VCaP (cell line): ENCODE measurements around the gene DNAJC13.
A peak's percentile ranks its signal among the peaks of the same experiment; 100 is the strongest.
"Not testable (repeated sequence)": the region's sequence is repeated elsewhere in the genome, so short reads cannot be mapped to it uniquely, and the experiment has no call there.

ENCODE experiments used
- H3K27ac ChIP-seq: fragments of 450-650 bp; 2 replicates; pipeline ENCODE4 v1.5.1; 2017
- CTCF ChIP-seq: fragments of 450-650 bp; conservative IDR thresholded peaks from 2 replicates; pipeline ENCODE4 v1.5.1; 2017; ENCODE audit warnings: mild to moderate bottlenecking, moderate library complexity

The DNAJC13 gene

DNA sequence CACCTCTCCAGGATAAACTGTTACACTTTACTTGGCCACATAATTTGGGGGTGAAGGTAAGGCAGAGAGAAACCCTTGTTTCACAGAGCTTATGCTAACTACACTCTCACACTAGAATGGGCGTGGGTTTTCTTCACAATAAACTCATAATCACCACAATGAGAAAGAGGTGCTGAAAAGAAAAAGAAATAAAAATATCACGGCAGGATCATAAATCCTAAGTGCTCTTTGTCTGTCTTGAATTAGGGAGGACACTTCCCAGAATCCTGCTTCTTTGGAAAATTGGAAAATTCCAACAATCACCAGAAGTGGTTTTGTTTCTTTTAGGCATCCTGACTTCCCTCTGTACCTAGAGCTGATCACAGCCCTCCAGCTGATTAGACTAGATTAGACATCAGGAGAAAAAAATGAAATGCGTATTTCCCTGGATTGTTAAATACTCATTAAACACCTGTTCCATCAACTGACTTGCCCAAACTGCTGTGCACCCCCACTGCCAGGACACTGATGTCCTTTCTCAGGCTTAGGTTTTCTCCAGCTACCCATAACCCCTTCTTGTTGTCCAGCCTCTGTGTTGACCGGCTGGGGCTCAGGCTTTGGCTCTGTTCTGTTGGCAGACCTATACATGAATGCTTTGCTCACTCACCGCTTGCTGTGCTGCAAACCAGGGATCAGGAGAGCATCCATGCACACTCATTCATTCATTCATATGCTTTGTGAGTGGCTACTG, 138.2 kb downstream of the DNAJC13 start:
- TF ChIP-seq CTCF, result no peak
- H3K27ac ChIP-seq, result peak overlapping the region; percentile 63

DNA sequence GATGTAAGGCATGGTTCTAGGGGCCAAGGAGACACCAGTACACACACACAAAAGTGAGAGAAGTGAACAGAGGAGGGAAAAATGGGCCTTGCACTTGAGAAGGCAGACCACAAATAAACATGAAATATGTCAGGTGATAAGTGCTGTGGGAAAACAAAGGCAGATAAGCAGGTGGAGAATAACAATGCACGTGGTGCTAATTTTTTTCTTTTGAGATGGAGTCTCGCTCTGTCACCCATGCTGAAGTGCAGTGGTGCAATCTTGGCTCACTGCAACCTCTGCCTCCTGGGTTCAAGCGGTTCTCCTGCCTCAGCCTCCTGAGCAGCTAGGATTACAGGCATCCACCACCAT, 138.7 kb downstream of the DNAJC13 start:
- H3K27ac ChIP-seq, result not testable (repeated sequence)

DNA sequence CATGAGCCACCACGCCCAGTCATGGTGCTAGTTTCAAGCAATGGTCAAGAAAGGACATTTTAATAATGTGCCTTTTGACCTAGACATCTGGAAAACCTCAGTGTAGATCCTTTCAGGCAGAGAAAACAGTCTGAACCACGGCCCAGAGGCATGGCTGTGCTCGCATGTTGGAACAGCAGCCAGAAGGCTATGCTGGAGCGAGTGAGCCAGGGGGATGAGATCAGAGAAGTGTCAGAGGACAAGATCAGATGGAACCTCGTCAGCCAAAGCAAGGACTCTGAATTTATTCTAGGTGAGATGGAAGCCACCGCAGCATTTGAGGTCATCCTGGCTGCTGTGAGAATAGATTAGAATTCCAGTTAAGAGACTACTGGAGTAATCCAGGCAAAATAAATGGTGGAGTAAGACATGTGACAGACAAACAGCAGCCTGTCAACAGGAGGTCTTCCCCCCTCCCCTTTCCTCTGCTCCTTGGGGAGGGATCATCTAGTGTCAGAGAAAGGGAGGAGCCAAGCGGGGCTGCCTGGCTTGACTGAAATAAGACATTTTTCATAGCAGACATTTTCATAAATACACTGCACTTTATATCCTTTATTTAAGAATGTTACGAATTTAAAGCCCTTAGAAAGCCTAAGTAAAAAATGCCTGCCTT, 139.3 kb downstream of the DNAJC13 start:
- no peak for TF ChIP-seq CTCF
- no peak overlapping the region for H3K27ac ChIP-seq

DNA sequence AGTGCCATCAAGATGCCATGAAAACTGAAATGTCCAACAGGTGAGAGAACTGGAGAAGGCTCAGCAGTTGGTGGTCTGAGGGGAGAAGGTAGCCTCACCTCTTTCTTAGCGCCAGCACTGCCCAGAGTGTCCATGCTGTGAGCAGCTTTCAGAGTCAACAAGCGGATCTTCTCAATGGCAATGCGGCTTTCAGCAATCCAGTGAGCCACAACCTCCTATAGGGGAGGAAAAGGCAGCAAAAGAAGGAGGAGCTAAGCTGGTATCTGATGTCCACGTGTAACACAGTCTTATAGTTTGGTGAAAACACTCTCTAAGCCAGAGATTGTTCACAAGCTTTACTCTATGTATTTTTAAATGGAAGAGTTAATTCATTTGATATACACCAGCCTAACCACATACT, 143.7 kb downstream of the DNAJC13 start:
- TF ChIP-seq CTCF, result no peak

GRCh38 chr3:132563420-132564069, 146.2 kb downstream of the DNAJC13 start:
- no peak overlapping the region for H3K27ac ChIP-seq
- TF ChIP-seq CTCF, result no peak

More for the DNA sequence above, 143.7 kb downstream of the DNAJC13 start:
- no peak overlapping the region for H3K27ac ChIP-seq

DNA sequence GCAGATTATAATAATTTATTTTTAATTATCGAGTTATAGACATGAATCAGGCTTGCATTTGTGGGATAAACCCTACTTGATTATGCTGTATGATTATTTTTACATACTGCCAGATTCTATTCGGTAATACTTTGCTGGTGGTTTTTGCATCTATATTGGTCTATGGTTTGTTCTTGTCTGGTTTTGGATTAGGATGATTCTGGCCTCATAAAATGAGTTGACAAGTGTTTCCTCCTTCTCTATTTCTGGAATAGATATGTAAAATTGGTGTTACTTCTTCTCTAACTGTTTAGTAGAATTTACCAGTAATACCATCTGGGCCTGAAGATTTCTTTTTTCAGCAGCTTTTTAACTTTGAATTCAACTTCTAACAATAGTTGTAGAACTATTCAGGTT, 146.8 kb downstream of the DNAJC13 start:
- no peak overlapping the region for H3K27ac ChIP-seq
- TF ChIP-seq CTCF, result no peak

DNA sequence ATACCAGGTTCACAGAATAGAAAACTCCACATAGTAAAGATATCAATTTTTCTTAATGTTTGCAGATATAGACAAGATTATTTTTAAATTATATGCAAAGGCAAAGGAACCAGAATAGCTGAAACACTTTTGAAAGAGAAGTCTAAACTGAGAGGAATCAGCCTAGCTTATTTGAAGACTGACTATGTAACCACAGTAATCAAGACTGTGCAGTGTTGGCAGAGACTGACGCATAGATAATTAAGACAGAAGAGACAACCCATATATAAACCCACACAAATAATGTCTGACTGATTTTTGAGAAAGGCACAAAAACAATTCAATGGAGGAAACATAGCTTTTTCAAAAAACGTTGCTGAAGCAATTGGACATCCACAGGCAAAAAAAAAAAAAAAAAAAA, 151.1 kb downstream of the DNAJC13 start:
- TF ChIP-seq CTCF, result no peak
- H3K27ac ChIP-seq, result no peak overlapping the region

DNA sequence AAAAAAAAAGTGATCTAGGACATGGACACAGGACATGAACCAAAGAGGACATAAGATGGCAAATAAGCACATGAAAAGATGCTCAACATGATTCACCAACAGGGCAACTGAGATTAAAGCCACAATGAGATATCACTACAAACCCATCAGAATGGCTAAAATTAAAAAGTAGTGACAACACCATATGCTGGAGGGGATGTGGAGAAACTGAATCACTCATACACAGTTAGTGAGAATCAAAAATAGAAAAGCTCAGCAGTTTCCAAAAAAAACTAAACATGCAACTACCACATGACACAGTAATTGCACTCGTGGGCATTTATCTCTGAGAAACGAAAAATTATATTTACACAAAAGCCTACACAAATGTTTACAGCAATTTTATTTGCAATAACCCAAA, 151.9 kb downstream of the DNAJC13 start:
- TF ChIP-seq CTCF, result no peak
- H3K27ac ChIP-seq, result no peak overlapping the region
